ENCODE results near the gene RAB3GAP1. TPM values are rescaled to one million over a fixed set of nuclear protein-coding genes. Genes with fewer than 3 reads are reported as not detected.

Gene RAB3GAP1
- total RNA-seq, 1 experiment from 2014 or later, result 32.0 TPM

DNA sequence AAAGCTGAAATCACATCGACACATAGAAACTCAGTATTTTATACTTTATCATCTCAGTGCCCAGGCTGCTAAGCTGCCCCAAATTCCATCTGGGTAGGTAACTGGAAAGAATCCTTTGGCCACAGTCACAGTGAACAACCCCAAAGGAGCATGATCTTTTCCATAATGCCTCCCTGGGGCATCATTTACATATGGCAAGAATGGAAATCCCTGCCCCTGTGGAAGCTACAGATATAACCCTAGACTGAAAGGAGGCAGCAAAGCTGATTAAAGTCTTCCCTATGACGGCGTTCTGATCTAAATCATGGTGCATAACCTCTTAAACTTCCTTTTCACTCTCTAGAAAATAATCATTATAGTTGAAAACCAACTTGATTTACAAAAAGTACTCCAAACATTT, 46.3 kb upstream of the RAB3GAP1 start:
- Histone ChIP-seq H2AK5ac (ENCODE audit: insufficient read length, low read length) (no peak overlapping the region), H3K4ac (ENCODE audit: low read depth, low read length) (no peak overlapping the region)
- no peak overlapping the region for H3K27ac Mint-ChIP-seq

More for the DNA sequence above, 46.3 kb upstream of the RAB3GAP1 start:
- H3K56ac ChIP-seq (ENCODE audit: insufficient read length, low read depth, low read length), result no peak overlapping the region
- Mint-ChIP-seq H3K4me3 (no peak overlapping the region), H3K4me1 (peaks cover 17 to 21% of the 10 kb centered on the region in 2 experiments), H3K36me3 (ENCODE audit: insufficient read depth in 1 of 3, low read depth in 3 of 3) (no peaks in the 10 kb centered on the region), H3K27me3 (ENCODE audit: low read depth) (peaks cover 11% of the 10 kb centered on the region), H3K9me3 (peaks cover 0 to 4% of the 10 kb centered on the region in 2 experiments; a peak in 1 of 5 replicates)
- no peak overlapping the region for H3K9ac ChIP-seq (ENCODE audit: extremely low read depth, insufficient read length, low read length)
- no peaks in the 10 kb centered on the region for H3K9me3 ChIP-seq (ENCODE audit: control insufficient read depth, low read depth, low read length)
- H3K23ac ChIP-seq (ENCODE audit: insufficient read length, low read depth, low read length), result no peak overlapping the region
- no peak overlapping the region for H4K5ac ChIP-seq (ENCODE audit: insufficient read length, low read depth, low read length)
- no peak overlapping the region for H3K27ac ChIP-seq (ENCODE audit: insufficient read length, low read depth, low read length)
- H2BK15ac ChIP-seq (ENCODE audit: low read depth, low read length), result no peak overlapping the region
- TF ChIP-seq, protein P1, sequence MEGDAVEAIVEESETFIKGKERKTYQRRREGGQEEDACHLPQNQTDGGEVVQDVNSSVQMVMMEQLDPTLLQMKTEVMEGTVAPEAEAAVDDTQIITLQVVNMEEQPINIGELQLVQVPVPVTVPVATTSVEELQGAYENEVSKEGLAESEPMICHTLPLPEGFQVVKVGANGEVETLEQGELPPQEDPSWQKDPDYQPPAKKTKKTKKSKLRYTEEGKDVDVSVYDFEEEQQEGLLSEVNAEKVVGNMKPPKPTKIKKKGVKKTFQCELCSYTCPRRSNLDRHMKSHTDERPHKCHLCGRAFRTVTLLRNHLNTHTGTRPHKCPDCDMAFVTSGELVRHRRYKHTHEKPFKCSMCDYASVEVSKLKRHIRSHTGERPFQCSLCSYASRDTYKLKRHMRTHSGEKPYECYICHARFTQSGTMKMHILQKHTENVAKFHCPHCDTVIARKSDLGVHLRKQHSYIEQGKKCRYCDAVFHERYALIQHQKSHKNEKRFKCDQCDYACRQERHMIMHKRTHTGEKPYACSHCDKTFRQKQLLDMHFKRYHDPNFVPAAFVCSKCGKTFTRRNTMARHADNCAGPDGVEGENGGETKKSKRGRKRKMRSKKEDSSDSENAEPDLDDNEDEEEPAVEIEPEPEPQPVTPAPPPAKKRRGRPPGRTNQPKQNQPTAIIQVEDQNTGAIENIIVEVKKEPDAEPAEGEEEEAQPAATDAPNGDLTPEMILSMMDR (conservative IDR thresholded peaks at IDR 0.05), result no peak
- H3K23me2 ChIP-seq (ENCODE audit: insufficient read length, low read depth, low read length, poor library complexity, severe bottlenecking), result no peaks in the 10 kb centered on the region
- H2BK120ac ChIP-seq (ENCODE audit: low read depth, low read length, poor library complexity, severe bottlenecking), result no peak overlapping the region
- no CpG with 5 or more reads among the region's 3 CpGs for WGBS (ENCODE audit: extremely low coverage, insufficient read length, low lambda C conversion rate)
- H3K18ac ChIP-seq (ENCODE audit: insufficient read length, low read depth, low read length), result no peak overlapping the region
- no peaks in the 10 kb centered on the region for H4K20me1 ChIP-seq (ENCODE audit: control insufficient read depth, insufficient read depth, insufficient read length)
- no peaks in the 10 kb centered on the region for H3K79me2 ChIP-seq (ENCODE audit: insufficient read depth, low read length)
- H2BK5ac ChIP-seq (ENCODE audit: insufficient read length, low read length), result no peak overlapping the region
- no peak overlapping the region for H2BK20ac ChIP-seq (ENCODE audit: low read depth, low read length, poor library complexity, severe bottlenecking)
- no peak for DNase-seq
- H3K27me3 ChIP-seq (ENCODE audit: insufficient read depth, low read length), result no peaks in the 10 kb centered on the region
- no peak overlapping the region for H2BK12ac ChIP-seq (ENCODE audit: insufficient read length, low read depth, low read length)
- no peak overlapping the region for H3K14ac ChIP-seq (ENCODE audit: insufficient read depth, low read length)
- H3T11ph ChIP-seq (ENCODE audit: low read length), result no peak overlapping the region
- no peak overlapping the region for H4K8ac ChIP-seq (replicated peaks; ENCODE audit: insufficient read length, low read depth, low read length)
- H4K91ac ChIP-seq (ENCODE audit: insufficient read length, low read depth, low read length), result no peak overlapping the region
- peaks cover 3% of the 10 kb centered on the region; the same call in 1 of the 2 replicates for H3K4me1 ChIP-seq (ENCODE audit: insufficient read depth, low read length)
- no peaks in the 10 kb centered on the region for H3K79me1 ChIP-seq (ENCODE audit: insufficient read depth, low read depth, low read length, poor library complexity, severe bottlenecking)
- no peak overlapping the region for H3K4me2 ChIP-seq (ENCODE audit: insufficient read depth, insufficient read length, low read length)
- no peak overlapping the region for H2AFZ ChIP-seq (ENCODE audit: low read length)

All from H9 (cell line).